H4 (cell line): Measurements from ENCODE around the gene CFAP61. TPM values are rescaled to one million over a fixed set of nuclear protein-coding genes. Genes with fewer than 3 reads are reported as not detected.

ENCODE experiments used
- DNase-seq: peaks from one replicate; pipeline ENCODE4 v3.0.0-alpha.2; 2015; ENCODE audit warnings: low spot score
- total RNA-seq: library from RNA; depleted of rRNA; stranded (reverse); fragments of >200 nt; shearing (Covaris generic); gene quantifications from 2 replicates; pipeline ENCODE4 v1.2.3, GENCODE V29; 2014

Gene CFAP61
- total RNA-seq, 1 experiment from 2014 or later = 0.62 TPM

- no peak for DNase-seq
These were observed 311.7 kb downstream of the CFAP61 start for GRCh38 chr20:20363799-20364592.

DNA sequence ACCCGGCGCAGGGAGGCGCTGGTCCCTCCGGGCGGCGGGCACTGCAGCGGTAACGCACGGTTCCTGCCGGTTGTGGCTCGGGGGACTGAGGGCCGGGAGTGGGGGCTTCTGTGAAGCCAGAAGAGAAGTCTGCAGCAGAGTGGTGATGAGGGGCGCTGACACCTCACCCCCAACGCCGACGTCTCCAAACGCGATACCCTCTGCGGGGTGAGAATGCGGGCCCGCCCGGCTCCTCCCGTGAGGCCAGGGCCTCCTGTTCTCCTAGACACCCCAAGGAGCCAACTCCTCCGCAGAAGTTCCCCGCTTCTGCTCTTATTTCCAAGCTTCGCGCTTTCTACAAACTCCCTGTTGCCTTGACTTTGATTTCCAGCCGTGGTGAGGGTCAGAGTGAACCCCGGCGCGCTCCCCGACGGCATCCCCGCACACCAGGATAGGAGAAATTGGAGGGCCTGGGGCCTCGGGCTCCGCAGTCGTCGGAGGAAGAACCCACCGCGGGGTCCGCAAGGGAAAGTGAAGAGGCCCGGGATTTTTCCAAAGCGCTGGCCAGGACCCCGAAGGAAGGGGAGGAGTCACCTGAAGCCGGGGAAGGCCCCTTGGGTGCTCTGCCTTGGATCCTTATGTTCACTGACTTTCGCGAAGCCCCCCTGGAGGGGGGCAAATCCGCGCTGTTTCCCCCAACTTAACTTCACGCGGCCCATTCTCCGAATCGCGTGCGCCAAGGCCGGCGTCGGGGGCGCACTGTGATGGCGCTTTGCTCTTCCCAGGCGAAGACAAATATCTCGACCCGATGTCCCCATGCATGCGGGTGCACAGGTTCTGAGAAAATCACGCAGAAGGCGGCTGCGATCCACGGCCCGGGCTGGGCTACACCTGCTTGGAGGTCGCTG, 312.5 kb downstream of the CFAP61 start:
- DNase-seq = no peak

- no peak for DNase-seq
These were observed 313.3 kb downstream of the CFAP61 start for GRCh38 chr20:20365480-20366161.

GRCh38 chr20:20366551-20366875, 314.2 kb downstream of the CFAP61 start:
- no peak for DNase-seq

- no peak for DNase-seq
These were observed 314.7 kb downstream of the CFAP61 start for GRCh38 chr20:20366876-20367574.

DNA sequence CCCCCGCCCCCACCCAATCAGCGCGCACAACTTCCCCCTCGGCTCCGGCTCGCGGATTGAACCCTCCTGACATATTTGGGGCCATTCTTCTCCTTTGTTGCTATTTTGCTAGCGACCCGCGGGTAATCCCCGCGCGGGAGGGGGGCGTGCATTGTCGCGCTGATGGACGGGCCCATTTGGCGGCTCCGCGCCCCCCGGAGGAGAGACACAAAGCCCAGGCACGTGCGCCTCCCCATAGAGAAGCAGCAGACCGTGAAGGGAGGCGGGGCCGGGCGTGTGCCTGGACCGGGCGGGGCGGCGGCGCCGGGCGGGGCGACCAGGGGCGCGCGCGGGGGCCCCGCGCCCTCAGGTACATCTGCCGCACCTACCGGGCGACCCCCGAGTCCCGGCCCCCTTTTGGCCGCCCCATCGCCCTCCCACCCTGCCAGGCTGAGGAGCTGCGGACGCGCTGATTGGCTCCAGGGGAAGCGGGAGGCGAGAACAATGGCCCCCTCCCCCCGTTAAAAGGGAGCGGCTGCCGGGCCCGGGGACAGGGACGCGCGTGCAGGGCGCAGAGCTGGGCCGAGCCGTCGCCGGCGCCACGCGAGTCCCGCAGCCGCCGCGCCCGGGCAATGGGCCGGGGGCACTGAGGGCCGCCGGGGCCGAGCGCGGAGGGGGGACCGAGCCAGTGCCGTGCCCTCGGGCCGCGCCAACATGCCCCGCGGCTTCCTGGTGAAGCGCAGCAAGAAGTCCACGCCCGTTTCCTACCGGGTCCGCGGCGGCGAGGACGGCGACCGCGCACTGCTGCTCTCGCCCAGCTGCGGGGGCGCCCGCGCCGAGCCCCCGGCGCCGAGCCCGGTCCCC, 315.5 kb downstream of the CFAP61 start, which contains the start of gene INSM1:
TSS of gene INSM1 (plus strand) at position 530 of the 843 bp plus-strand sequence. CDS start at position 694, 164 bp downstream.
- no peak for DNase-seq

DNA sequence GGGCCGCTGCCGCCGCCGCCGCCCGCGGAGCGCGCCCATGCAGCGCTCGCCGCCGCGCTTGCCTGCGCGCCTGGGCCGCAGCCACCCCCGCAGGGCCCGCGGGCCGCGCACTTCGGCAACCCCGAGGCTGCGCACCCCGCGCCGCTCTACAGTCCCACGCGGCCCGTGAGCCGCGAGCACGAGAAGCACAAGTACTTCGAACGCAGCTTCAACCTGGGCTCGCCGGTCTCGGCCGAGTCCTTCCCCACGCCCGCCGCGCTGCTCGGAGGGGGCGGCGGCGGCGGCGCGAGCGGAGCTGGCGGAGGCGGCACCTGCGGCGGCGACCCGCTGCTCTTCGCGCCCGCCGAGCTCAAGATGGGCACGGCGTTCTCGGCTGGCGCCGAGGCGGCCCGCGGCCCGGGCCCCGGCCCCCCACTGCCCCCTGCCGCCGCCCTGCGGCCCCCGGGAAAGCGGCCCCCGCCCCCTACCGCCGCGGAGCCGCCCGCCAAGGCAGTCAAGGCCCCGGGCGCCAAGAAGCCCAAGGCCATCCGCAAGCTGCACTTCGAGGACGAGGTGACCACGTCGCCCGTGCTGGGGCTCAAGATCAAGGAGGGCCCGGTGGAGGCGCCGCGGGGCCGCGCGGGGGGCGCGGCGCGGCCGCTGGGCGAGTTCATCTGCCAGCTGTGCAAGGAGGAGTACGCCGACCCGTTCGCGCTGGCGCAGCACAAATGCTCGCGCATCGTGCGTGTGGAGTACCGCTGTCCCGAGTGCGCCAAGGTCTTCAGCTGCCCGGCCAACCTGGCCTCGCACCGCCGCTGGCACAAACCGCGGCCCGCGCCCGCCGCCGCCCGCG, 316.3 kb downstream of the CFAP61 start:
- DNase-seq = no peak

DNA sequence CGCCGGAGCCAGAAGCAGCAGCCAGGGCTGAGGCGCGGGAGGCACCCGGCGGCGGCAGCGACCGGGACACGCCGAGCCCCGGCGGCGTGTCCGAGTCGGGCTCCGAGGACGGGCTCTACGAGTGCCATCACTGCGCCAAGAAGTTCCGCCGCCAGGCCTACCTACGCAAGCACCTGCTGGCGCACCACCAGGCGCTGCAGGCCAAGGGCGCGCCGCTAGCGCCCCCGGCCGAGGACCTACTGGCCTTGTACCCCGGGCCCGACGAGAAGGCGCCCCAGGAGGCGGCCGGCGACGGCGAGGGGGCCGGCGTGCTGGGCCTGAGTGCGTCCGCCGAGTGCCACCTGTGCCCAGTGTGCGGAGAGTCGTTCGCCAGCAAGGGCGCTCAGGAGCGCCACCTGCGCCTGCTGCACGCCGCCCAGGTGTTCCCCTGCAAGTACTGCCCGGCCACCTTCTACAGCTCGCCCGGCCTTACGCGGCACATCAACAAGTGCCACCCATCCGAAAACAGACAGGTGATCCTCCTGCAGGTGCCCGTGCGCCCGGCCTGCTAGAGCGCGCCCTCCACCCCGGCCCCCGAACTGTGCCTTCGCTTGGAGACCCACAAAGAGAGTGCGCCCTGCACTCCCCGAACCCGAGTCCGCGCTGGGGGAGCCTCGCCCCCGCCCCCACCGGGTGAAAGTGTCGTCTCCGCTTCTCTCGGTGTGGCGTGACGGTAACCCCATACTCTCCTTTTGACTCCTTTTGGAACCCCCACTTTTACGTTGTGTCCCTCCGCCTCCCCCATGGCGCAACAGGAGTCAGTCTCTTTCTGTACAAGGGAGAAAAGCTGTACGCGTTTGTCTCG, 317.1 kb downstream of the CFAP61 start:
- no peak for DNase-seq

- DNase-seq = no peak
These were observed 317.8 kb downstream of the CFAP61 start for GRCh38 chr20:20370094-20370575.

- no peak for DNase-seq
These were observed 318.8 kb downstream of the CFAP61 start for GRCh38 chr20:20371083-20371482.

DNA sequence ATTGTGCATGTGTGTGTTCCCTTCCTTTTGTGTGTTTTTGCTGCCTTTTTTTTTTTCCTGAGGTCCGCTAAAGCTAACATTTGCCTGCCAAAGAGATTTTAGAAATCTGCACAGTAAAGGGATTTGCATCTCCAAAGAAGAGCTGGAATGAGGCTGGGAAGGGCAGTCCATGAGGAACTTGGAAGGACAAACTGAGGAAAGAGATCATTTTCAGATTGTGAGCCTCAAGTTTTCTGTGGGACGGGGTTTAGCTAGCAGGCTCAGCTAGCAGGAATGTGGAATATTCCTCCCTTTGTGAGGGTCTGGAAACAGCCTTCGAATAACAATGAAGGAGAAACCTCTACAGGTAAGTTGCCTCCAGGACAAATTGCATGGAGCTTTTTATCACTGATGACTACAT, 319.3 kb downstream of the CFAP61 start:
- no peak for DNase-seq

- DNase-seq = no peak
These were observed 320.8 kb downstream of the CFAP61 start for GRCh38 chr20:20373091-20373571.

GRCh38 chr20:20375862-20376261, 323.5 kb downstream of the CFAP61 start:
- no peak for DNase-seq

DNA sequence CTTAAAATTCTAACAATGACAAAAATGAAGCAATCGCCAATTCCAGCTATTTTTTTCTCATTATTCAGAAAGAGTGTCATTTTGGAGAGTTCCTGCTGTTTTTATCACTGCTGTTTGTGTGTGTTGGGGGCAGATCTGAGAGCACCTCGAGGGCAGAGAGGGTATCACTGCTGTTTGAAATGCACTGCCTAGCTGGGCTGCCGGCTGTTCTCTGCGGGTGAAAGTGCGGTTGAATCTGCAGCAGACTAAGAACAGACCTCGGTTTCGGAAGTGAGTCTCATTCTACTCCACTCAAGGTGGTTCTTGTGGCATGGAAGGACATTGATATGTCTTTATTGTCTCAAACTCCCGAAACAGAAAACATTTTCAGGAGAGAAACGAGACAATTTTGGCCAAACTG, 333.9 kb downstream of the CFAP61 start:
- DNase-seq = no peak

GRCh38 chr20:20390393-20390792, 338.1 kb downstream of the CFAP61 start:
- no peak for DNase-seq

GRCh38 chr20:20391115-20391514, 338.8 kb downstream of the CFAP61 start:
- no peak for DNase-seq

- DNase-seq = no peak
These were observed 339.4 kb downstream of the CFAP61 start for GRCh38 chr20:20391766-20392165.
